Measurements from ENCODE around the gene FLRT1. TPM values are rescaled to one million over a fixed set of nuclear protein-coding genes. Genes with fewer than 3 reads are reported as not detected.
A peak's percentile ranks its signal among the peaks of the same experiment; 100 is the strongest.

Gene FLRT1
- total RNA-seq, 1 donor from 2014 or later, result 1.2 TPM

- intact Hi-C loops (cut with DNase I), result no loop called here
Measured at GRCh38 chr11:64005691-64006090, 30.0 kb upstream of the FLRT1 start.

DNA sequence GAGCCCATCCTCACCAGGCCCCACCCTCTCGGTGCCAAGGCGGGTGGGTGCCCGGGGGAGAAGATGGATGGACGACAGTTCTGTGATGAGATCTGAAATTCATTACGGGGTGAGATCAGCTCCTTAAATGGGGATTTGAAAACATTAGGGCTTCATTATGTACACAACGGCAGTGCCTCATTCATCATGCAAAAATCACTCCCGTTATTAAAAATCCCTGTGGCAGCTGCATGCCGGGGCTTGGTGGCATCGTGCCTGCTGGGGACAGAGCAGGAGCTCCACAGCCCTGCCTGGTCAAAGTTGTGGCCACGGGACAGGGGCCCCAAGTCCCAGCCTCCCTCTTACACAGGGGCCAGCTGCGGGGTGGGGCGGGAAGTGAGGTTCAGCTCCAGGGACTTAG lies 29.3 kb upstream of the FLRT1 start:
- intact Hi-C loops (cut with DNase I), result no loop called here
- no peak for DNase-seq (ENCODE audit: low spot score)

More at GRCh38 chr11:64005691-64006090, 30.0 kb upstream of the FLRT1 start:
- DNase-seq (ENCODE audit: low spot score), result no peak

GRCh38 chr11:64007160-64007628 lies 28.5 kb upstream of the FLRT1 start:
- intact Hi-C loops (cut with DNase I), result no loop called here
- DNase-seq (ENCODE audit: low spot score), result no peak

DNA sequence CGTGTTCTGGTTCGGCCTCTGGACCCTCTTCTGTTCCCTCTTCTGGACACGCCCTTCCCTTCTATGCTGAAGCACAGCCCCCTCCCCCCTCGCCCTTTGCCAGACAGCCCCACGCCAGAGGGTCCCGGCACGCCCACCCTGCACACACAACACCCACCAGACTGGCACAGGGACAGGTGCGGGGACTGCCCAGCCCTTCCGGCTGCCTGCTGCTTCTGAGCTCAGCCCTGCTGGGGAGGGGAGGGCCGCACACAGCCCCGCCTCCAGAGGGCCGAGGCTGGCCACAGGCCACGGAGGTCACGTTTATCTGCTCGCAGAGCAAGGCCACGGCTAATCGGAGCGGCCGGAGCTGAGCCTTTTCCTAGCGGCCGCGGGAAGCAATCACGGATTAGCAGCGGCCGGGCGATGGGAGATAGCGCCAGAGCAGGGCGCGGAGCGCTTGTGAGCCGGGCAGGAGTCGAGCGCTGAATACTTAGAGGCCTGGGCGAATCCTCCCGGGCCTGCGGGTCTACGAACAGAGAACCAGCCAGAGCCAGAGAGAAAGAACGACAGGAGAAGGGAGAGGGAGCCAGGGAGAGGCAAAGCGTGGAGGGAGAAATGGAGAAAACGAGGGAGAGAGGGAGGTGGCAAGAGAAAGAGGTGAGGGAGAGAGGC lies 28.0 kb upstream of the FLRT1 start:
- intact Hi-C loops (cut with DNase I), result no loop called here
- DNase-seq (ENCODE audit: low spot score), result peak; percentile 87

DNA sequence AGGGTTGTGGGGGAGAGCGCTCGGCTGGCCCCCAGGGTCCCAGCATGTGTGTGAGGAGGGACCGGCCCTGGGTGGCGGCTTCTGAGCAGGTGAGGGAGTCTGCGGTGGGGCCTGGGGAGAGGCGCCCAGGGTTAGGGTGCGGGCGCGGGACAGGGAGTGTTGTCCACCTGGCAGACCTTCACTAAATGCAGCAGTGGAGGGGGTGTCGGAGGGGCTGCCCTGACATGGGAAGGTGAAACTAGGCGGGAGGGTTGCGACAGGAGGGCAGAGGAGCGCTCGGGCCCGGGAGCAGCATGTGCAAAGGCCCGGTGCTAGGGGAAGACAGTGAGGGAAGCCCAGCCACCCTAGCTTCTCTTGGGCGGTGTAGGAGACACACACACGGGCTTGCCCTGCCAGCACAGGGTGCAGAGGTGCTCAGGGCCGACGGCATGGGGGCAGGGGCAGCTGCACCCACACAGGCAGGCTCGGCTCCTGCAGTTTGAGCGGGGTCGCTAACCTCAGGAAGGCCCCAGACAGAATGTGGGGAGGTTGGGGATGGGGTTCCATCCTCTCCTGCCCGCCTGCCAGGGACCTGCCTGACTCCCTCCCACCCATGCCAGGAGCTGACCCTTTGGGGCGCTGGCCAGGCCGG lies 27.3 kb upstream of the FLRT1 start:
- intact Hi-C loops (cut with DNase I), result no loop called here
- no peak for DNase-seq (ENCODE audit: low spot score)

DNA sequence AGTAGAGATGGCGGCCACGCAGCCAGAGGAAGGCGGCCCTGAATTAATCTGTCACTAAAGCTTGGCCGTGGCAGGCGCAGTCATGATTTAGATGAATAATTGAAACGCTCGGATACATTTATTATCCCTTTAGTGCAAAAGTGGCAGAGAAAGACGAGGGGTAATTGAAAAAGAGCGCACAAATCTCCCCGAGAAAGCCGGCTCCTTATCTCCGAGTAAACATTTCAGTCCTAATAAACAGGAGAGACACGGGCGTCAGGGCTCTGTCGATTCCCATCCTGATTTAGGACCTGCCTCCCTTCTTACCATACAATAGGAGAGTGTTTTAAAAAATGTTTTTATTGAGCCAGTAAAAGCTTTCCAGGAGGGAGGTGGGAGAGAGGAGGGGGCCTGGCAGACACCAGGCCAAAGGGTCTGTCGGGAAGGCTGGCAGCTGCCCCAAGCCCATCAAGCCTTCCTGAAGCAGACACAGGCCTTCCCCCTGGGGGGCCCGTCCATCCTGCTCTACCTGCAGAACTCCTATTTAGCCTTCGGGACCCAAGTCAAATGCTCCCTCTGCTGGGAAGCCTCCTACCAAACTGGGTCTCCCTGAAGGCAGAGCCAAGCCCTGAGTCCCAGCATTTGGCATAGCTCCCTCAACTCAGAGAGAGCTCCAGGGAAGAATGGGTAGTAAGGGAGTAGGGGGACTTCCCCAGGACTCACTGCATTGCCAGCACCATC lies 26.7 kb upstream of the FLRT1 start:
- intact Hi-C loops (cut with DNase I), result no loop called here

DNA sequence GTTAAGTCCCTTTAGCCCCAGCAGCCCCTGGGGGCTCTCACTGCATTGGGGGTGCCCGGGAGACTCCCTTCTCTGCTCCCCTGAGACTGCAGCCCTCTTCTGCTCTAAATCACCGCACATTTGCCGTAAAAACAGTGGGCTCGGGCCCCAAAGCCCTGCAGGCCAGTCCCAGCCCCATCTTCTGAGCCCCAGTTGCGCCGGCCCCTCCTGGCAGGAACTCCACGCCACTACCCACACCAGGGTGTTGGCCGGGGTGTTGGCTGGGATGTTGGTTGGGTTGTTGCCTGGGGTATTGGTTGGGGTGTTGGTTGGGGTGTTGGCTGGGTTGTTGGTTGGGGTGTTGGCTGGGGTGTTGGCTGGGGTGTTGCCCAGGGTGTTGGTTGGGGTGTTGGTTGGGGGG lies 26.0 kb upstream of the FLRT1 start:
- intact Hi-C loops (cut with DNase I), result no loop called here
- DNase-seq (ENCODE audit: low spot score), result no peak

More for the DNA sequence above, 26.7 kb upstream of the FLRT1 start:
- DNase-seq (ENCODE audit: low spot score), result no peak

- intact Hi-C loops (cut with DNase I), result no loop called here
- DNase-seq (ENCODE audit: low spot score), result no peak
Measured at GRCh38 chr11:64010783-64011182, 24.9 kb upstream of the FLRT1 start.

- DNase-seq (ENCODE audit: low spot score), result no peak
- intact Hi-C loops (cut with DNase I), result no loop called here
Measured at GRCh38 chr11:64011371-64011770, 24.4 kb upstream of the FLRT1 start.

- DNase-seq (ENCODE audit: low spot score), result no peak
- intact Hi-C loops (cut with DNase I), result no loop called here
Measured at GRCh38 chr11:64013141-64013896, 22.4 kb upstream of the FLRT1 start.

GRCh38 chr11:64014356-64014755 lies 21.4 kb upstream of the FLRT1 start:
- DNase-seq (ENCODE audit: low spot score), result no peak

GRCh38 chr11:64015510-64015909 lies 20.2 kb upstream of the FLRT1 start:
- no peak for DNase-seq (ENCODE audit: low spot score)
- intact Hi-C loops (cut with DNase I), result no loop called here

More at GRCh38 chr11:64014356-64014755, 21.4 kb upstream of the FLRT1 start:
- intact Hi-C loops (cut with DNase I), result no loop called here

DNA sequence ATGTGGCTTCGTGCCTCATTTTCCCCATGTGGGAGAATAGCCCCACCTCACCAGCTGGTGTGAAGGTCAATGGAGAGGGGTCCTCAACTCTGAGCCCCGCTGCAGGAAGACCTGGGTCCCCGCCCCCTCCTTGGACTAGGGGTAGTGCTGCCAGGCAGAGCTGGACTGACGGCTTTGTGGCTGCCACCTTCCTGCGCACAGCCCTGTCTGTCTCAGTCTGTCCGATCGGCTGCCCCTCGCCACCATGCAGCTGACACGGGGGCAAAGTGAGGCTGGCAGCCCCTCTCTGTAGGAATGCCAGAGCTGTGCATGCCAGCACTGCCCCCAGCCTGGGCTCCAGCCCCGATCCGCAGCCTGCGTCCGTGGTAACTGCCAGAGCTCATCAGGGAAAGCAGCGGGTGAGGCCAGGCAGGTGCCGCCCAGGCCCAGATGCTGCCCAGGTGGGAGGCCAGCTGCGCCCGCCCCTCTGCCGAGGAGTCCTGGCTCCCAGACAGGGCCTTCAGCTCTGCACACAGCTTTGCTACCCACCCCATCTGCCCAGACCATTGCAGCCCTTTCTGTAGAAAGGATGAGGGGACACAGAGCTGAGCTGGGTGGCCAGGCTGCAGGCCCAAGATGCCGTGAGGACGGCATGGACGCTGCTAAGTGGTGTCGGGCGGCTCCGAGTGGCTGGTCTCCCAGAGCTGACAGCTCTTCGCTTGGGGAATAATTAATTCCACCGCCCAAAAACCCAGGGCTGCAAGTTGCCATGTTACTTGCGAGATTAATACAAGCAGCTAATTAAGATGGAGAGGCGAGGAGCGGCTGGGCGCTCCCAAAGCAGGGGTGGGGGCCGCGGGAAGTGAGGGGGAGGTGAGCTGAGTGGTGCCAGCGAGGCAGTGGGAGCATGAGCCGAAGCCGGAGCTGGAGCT lies 19.5 kb upstream of the FLRT1 start:
- no peak for DNase-seq (ENCODE audit: low spot score)
- intact Hi-C loops (cut with DNase I), result no loop called here

GRCh38 chr11:64017945-64018224 lies 17.8 kb upstream of the FLRT1 start:
- intact Hi-C loops (cut with DNase I), result no loop called here
- DNase-seq (ENCODE audit: low spot score), result no peak

DNA sequence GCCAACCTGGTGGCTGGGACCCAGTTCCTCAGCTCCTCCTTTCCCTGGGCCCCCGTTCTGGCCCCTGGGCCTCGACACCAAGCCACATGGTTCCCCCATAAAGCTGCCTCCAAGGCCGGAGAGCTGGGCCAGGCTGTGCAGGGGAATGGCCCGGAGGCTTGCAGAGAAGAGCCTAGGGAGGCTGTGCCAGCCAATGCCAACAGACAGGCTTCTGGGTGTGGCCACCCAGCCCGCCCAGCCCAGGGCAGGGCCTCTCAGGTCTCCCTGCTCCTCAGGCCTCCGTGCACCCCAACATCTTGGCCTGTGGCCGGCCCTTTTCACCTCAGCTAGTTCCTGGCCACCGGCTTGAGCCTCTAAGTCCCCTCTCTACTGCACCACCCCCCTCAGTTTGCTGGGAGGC lies 17.4 kb upstream of the FLRT1 start:
- intact Hi-C loops (cut with DNase I), result no loop called here
- DNase-seq (ENCODE audit: low spot score), result no peak

DNA sequence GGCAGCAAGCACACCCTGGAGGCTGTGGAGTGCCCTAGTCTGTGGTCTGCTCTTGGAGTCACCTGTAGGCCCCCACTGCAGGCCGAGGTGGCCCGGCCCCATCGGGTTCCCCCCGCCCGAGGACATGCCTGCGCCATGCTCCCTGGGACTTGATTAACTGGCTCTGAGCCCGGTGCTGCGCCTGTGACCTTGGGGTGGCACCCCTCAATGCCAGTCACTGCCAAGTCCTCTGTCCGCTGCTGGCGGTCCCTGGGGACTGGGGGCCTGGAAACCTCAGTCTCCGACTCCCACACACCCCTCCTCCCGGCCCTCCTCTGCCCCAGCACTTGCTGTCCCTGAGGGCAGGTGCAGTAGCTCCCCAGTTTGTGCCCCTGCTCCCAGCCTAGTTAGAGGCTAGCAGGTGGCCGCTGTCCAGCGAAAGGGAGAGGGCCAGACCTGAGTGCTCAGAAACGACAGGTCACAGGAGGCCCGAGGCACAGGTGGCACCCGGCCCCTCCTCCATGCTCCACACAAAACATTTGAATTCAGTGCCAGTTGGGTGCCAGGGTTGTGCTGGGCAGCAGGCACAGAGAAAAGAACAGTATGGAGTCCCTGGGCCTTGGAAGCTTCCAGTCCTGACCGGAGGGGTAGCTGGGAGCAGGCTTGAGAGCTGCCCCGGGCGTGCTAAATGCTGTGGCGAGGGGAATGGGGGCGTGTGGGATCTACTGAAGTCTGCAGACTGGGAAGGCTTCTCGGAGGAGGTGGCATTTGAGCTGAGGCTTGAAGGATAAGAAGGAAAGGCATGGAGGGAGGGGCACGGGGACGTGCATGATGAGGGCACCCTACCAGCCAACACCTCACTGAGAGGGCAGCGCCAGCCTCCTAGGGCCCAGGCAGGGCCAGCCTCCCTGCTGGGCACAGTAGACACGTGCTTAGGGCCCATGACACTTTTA lies 16.4 kb upstream of the FLRT1 start:
- DNase-seq (ENCODE audit: low spot score), result no peak
- intact Hi-C loops (cut with DNase I), result no loop called here

GRCh38 chr11:64020976-64021756 lies 14.6 kb upstream of the FLRT1 start:
- intact Hi-C loops (cut with DNase I), result no loop called here
- no peak for DNase-seq (ENCODE audit: low spot score)

DNA sequence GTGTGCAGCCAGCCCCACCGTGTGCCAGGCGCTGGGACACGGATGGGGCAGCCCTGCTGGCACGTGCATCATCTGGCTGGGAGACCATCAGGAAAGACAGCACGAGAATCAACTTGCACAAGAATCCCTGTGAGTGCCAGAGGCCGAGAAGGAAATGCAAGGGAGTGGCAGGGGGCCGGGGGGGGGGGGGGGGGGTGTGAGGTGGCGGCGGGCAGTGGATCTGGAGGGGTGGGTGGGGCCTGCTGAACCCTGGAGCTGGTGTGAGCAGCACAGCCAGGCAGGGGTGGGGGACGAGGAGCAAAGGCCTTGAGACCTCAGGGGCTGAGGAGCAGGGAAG lies 14.0 kb upstream of the FLRT1 start:
- intact Hi-C loops (cut with DNase I), result no loop called here
- no peak for DNase-seq (ENCODE audit: low spot score)
